IPS-11a (cell line): Measurements from ENCODE around the gene ONECUT2.
A peak's percentile ranks its signal among the peaks of the same experiment; 100 is the strongest.
"Not testable (repeated sequence)": the region's sequence is repeated elsewhere in the genome, so short reads cannot be mapped to it uniquely, and the experiment has no call there.

ENCODE experiments used
- H3K4me3 ChIP-seq: one replicate; pipeline ENCODE4 v1.5.1; 2013; ENCODE audit warnings: low read depth, low read length, control low read depth

Gene ONECUT2

GRCh38 chr18:57434536-57435494, at the start of gene ONECUT2:
Gene ONECUT2 (plus strand): TSS chr18:57435374. CDS start chr18:57435717, 343 bp downstream.
- peak within 1 kb of the TSS; percentile 48 for H3K4me3 ChIP-seq

GRCh38 chr18:57389271-57389670, 45.9 kb upstream of the ONECUT2 start:
- no peak overlapping the region for H3K4me3 ChIP-seq

DNA sequence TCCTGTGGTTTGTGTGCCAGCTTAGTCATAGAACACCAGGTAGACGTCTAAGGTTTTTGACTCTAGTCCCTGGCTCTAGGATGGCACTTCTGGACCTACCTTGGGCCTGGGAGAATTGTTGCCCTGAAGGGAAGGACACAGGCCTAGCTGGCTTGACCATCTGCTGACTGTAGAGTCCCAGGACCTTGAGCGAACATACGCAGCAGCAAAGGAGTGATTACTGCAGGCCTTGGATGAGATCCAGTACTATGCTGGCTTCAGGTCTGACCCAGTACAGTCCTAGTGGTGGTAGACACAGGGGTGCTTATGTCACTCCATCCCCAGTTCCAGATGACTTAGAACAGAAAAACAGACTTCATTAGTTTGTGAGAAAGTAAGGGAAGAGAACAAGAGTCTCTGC, 45.1 kb upstream of the ONECUT2 start:
- H3K4me3 ChIP-seq = no peak overlapping the region

DNA sequence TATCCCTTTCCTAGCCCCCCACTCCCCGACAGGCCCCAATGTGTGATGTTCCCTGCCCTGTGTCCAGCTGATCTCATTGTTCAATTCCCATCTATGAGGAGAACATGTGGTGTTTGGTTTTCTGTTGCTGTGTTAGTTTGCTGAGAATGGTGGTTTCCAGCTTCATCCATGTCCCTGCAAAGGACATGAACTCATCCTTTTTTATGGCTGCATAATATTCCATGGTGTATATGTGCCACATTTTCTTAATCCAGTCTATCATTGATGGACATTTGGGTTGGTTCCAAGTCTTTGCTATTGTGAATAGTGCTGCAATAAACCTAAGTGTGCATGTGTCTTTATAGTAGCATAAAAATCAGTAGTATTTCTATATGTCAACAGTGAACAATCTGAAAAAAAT, 40.4 kb upstream of the ONECUT2 start:
- H3K4me3 ChIP-seq = not testable (repeated sequence)

DNA sequence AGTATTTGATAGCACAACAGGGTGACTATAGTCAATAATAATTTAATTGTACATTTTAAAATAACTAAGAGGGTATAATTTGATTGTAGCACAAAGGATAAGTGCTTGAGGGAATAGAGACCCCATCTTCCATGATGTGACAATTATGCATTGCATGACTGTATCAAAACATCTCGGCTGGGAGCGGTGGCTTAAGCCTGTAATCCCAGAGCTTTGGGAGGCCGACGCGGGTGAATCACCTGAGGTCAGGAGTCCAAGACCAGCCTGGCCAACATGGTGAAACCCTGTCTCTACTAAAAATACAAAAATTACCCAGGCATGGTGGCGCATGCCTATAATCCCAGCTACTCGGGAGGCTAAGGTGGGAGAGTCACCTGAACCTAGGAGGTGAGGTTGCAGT, 38.3 kb upstream of the ONECUT2 start:
- not testable (repeated sequence) for H3K4me3 ChIP-seq

DNA sequence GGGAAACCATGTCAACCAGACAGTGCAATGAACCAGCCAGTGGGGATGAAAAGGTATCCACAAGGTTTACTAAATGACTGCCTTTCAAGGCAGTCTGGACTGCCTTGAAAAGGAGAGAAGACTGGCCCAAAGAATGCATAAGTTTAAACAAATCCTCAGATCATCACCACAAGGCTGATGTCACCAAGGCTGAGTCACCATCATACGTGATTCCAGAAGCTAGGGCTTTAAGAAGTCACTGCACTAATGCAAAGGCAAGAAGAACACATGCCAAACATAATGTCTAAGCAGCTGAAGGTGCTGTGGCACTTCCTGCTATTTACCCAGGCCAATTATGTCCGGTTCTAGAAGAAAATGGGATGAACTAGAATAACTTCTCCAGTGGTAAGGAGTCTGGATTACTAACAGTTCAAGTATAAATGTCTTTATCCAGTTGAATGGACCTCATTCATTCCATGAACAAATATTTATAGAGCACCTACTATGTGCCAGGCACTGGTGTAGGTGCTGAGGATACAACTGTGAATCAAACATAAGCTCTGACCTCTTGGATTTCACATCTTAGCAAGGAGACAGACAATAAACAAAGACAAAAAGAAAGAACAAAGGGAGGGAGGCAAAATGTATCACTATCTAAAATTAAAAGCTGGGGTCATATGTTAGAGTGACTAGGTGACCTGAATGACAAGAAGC, 37.6 kb upstream of the ONECUT2 start:
- no peak overlapping the region for H3K4me3 ChIP-seq

GRCh38 chr18:57404345-57404744, 30.8 kb upstream of the ONECUT2 start:
- H3K4me3 ChIP-seq = no peak overlapping the region

DNA sequence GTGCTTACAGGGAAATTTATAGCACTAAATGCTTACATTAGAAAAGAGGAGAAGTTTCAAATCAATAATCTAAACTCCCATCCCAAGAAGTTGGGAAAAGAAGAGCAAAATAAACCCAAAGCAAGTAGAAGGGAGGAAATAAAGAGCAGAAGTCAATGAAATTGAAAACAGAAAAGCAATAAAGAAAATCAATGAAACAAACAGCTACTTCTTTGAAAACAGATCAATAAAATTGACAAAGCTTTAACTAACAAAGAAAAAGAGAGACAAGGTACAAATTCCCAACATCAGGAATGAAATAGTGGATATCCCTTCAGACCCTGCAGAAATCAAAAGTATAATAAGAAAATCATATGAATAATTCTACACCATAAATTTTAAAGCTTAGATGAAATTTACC, 25.5 kb upstream of the ONECUT2 start:
- H3K4me3 ChIP-seq = no peak overlapping the region

DNA sequence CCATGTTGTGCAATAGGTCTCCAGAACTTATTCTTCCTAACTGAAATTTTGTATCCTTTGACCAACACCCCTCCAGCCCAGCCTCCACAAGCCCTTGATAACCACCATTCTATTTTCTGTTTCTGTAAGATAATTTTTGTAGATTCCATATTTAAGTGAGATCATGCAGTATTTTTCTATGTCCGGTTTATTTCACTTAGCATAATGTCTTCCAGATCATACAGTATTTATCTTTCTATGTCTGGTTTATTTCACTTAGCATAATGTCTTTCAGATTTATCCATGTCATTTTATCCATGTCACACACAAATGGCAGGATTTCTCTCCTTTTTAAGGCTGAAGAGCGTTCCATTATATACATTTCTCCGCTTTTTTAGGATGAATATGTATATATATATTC, 24.4 kb upstream of the ONECUT2 start:
- H3K4me3 ChIP-seq = no peak overlapping the region

DNA sequence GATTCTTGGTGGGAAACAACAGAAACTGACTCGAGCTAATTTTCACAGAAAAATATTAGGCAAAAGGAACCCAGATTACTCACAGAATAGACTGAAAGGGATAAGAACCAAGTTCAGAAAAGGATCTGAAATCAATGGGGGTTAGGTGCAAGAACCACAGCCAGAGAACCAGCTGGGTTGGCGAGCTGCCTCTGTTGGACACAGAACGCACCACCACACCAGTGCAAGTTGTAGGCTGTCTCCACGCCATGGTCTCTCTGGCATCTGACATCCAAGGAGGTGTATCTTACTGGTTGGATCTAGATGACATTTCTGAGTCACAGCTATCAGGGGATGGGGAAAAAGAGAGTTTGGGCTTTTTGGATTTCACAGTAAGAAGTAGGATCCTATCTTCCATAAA, 18.6 kb upstream of the ONECUT2 start:
- no peak overlapping the region for H3K4me3 ChIP-seq

- no peak overlapping the region for H3K4me3 ChIP-seq
These were observed 12.8 kb upstream of the ONECUT2 start for GRCh38 chr18:57422313-57422872.

DNA sequence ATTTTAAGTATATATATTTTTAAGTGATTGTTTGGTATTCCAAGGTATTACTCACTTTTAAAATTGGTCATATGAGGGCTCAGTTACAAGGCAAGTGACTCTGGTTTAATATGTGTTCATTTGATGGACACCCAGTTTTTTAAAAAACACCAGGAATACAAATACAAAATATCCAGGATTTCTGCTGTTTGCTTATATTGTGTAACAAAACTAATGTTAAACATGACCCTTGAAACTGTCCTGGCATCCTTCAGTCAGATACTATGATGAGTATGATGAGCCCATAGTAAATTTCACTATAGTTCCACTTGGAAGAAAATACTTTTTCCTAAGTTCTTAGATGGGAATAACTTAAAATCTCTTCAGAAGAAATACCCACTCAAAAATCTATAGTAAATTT, 11.4 kb upstream of the ONECUT2 start:
- H3K4me3 ChIP-seq = no peak overlapping the region

DNA sequence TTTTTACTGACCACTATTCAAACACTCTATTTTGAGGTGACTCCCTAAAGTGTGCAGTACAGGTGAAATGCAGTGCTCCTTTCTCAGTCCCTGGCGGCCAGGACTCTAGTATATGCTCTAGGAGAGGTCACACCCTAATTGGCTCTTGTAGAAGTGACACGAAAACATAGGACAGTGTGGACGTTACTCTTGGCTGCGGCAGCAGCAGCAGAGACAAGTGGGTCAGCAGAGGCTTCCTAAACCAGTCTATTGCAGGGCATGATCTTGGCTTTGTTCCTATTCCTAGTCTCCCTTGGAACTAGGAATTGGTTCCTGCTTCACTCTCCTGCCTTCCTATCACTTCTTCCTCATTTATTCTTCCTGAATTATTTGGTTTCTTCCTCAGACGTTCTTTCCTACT, 10.1 kb upstream of the ONECUT2 start:
- no peak overlapping the region for H3K4me3 ChIP-seq

GRCh38 chr18:57426187-57426586, 9.0 kb upstream of the ONECUT2 start:
- no peak overlapping the region for H3K4me3 ChIP-seq

- H3K4me3 ChIP-seq = peak overlapping the region; percentile 50
These were observed 7.6 kb upstream of the ONECUT2 start for GRCh38 chr18:57427429-57428201.

- peak overlapping the region; percentile 47 for H3K4me3 ChIP-seq
These were observed 6.7 kb upstream of the ONECUT2 start for GRCh38 chr18:57428221-57429150.

GRCh38 chr18:57429167-57430078, 5.8 kb upstream of the ONECUT2 start:
- no peak overlapping the region for H3K4me3 ChIP-seq

- H3K4me3 ChIP-seq = no peak overlapping the region
These were observed 4.8 kb upstream of the ONECUT2 start for GRCh38 chr18:57430079-57431001.
